Liver (tissue), 3 donors: ENCODE measurements around the gene ANKRD49.

Experiments used
- ATF3 ChIP-seq: IDR thresholded peaks from 2 replicates; pipeline ENCODE4 v1.6.1; 2016; ENCODE audit warnings: antibody characterized with exemption
- GABPA ChIP-seq, 2 donors: IDR thresholded peaks in 1 of 2; conservative IDR thresholded peaks in 1 of 2; 2 replicates each; pipeline ENCODE4 v1.6.1; 2016; ENCODE audit warnings: antibody characterized with exemption in 2 of 2, mild to moderate bottlenecking in 1 of 2, moderate library complexity in 1 of 2
- JUND ChIP-seq, 2 donors: IDR thresholded peaks; 2 replicates each; pipeline ENCODE4 v1.6.1; 2016; ENCODE audit warnings: antibody characterized with exemption in 2 of 2
- NR2F2 ChIP-seq: IDR thresholded peaks from 2 replicates; pipeline ENCODE4 v1.6.1; 2016; ENCODE audit warnings: antibody characterized with exemption
- RAD21 ChIP-seq, 2 donors: IDR thresholded peaks; 2 replicates each; pipeline ENCODE4 v1.6.1; 2016; ENCODE audit warnings: antibody characterized with exemption in 2 of 2, mild to moderate bottlenecking in 2 of 2
- RXRA ChIP-seq, 2 donors: IDR thresholded peaks; 2 replicates each; pipeline ENCODE4 v1.6.1; 2017 to 2018; ENCODE audit warnings: antibody characterized with exemption in 2 of 2, mild to moderate bottlenecking in 1 of 2
- SP1 ChIP-seq: IDR thresholded peaks from 2 replicates; pipeline ENCODE4 v1.6.1; 2018; ENCODE audit warnings: antibody characterized with exemption, mild to moderate bottlenecking
- TAF1 ChIP-seq: conservative IDR thresholded peaks from 2 replicates; pipeline ENCODE4 v1.6.1; 2016; ENCODE audit warnings: antibody characterized with exemption, mild to moderate bottlenecking
- TF ChIP-seq, protein P1 (sequence below): fragments of 150-350 bp; IDR thresholded peaks from 2 replicates; pipeline ENCODE4 v1.5.1; 2017; ENCODE audit warnings: improper control_type of control experiment, low read depth, low read length; ENCODE audit not compliant: missing input control
- TF ChIP-seq, protein P2 (sequence below): IDR thresholded peaks from 2 replicates; pipeline ENCODE4 v1.6.1; 2016; ENCODE audit warnings: antibody characterized with exemption
- TF ChIP-seq, protein P3 (sequence below): IDR thresholded peaks from 2 replicates; pipeline ENCODE4 v1.6.1; 2016; ENCODE audit warnings: antibody characterized with exemption, mild to moderate bottlenecking
- TF ChIP-seq, protein P4 (sequence below): IDR thresholded peaks from 2 replicates; pipeline ENCODE4 v1.6.1; 2016; ENCODE audit warnings: antibody characterized with exemption
- donor health status: healthy.
- donor health status: healthy.

DNA sequence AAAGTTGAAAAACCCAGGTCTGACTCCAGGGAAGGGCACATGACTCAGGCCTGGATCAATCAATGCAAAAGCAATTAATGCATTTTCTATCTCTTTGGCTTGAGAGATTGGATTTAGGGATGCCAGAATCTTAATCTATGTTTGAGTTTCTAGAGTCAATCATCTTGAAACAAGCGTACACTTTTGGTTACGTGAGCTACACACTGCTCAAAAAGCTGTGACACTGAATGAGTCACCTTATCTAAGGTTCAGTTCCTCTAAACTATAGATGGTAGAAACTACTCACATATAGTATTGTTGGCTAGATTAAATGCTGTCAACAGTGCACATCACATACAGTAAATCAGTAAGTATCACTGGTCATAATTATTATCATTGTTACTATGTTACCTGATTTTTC, 24.4 kb upstream of the ANKRD49 start:
- TF ChIP-seq, protein P1, sequence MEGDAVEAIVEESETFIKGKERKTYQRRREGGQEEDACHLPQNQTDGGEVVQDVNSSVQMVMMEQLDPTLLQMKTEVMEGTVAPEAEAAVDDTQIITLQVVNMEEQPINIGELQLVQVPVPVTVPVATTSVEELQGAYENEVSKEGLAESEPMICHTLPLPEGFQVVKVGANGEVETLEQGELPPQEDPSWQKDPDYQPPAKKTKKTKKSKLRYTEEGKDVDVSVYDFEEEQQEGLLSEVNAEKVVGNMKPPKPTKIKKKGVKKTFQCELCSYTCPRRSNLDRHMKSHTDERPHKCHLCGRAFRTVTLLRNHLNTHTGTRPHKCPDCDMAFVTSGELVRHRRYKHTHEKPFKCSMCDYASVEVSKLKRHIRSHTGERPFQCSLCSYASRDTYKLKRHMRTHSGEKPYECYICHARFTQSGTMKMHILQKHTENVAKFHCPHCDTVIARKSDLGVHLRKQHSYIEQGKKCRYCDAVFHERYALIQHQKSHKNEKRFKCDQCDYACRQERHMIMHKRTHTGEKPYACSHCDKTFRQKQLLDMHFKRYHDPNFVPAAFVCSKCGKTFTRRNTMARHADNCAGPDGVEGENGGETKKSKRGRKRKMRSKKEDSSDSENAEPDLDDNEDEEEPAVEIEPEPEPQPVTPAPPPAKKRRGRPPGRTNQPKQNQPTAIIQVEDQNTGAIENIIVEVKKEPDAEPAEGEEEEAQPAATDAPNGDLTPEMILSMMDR: no peak
- no peak for TF ChIP-seq SP1
- no peak for TF ChIP-seq GABPA (IDR thresholded peaks at IDR 0.05 in 1 of 2, conservative IDR thresholded peaks at IDR 0.05 in 1 of 2)
- TF ChIP-seq ATF3: no peak
- TF ChIP-seq NR2F2: no peak
- TF ChIP-seq, protein P2, sequence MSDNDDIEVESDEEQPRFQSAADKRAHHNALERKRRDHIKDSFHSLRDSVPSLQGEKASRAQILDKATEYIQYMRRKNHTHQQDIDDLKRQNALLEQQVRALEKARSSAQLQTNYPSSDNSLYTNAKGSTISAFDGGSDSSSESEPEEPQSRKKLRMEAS: no peak
- no peak for TF ChIP-seq JUND (IDR thresholded peaks at IDR 0.05)
- TF ChIP-seq, protein P3, sequence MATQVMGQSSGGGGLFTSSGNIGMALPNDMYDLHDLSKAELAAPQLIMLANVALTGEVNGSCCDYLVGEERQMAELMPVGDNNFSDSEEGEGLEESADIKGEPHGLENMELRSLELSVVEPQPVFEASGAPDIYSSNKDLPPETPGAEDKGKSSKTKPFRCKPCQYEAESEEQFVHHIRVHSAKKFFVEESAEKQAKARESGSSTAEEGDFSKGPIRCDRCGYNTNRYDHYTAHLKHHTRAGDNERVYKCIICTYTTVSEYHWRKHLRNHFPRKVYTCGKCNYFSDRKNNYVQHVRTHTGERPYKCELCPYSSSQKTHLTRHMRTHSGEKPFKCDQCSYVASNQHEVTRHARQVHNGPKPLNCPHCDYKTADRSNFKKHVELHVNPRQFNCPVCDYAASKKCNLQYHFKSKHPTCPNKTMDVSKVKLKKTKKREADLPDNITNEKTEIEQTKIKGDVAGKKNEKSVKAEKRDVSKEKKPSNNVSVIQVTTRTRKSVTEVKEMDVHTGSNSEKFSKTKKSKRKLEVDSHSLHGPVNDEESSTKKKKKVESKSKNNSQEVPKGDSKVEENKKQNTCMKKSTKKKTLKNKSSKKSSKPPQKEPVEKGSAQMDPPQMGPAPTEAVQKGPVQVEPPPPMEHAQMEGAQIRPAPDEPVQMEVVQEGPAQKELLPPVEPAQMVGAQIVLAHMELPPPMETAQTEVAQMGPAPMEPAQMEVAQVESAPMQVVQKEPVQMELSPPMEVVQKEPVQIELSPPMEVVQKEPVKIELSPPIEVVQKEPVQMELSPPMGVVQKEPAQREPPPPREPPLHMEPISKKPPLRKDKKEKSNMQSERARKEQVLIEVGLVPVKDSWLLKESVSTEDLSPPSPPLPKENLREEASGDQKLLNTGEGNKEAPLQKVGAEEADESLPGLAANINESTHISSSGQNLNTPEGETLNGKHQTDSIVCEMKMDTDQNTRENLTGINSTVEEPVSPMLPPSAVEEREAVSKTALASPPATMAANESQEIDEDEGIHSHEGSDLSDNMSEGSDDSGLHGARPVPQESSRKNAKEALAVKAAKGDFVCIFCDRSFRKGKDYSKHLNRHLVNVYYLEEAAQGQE: no peak
- TF ChIP-seq RAD21 (IDR thresholded peaks at IDR 0.05): no peak
- no peak for TF ChIP-seq TAF1
- TF ChIP-seq, protein P4, sequence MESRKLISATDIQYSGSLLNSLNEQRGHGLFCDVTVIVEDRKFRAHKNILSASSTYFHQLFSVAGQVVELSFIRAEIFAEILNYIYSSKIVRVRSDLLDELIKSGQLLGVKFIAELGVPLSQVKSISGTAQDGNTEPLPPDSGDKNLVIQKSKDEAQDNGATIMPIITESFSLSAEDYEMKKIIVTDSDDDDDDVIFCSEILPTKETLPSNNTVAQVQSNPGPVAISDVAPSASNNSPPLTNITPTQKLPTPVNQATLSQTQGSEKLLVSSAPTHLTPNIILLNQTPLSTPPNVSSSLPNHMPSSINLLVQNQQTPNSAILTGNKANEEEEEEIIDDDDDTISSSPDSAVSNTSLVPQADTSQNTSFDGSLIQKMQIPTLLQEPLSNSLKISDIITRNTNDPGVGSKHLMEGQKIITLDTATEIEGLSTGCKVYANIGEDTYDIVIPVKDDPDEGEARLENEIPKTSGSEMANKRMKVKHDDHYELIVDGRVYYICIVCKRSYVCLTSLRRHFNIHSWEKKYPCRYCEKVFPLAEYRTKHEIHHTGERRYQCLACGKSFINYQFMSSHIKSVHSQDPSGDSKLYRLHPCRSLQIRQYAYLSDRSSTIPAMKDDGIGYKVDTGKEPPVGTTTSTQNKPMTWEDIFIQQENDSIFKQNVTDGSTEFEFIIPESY: no peak
- TF ChIP-seq RXRA (IDR thresholded peaks at IDR 0.05): no peak
